ENCODE measurements around the gene SUGCT. TPM values are rescaled to one million over a fixed set of nuclear protein-coding genes. Genes with fewer than 3 reads are reported as not detected.
A peak's percentile ranks its signal among the peaks of the same experiment; 100 is the strongest.

SUGCT gene
- total RNA-seq, 1 donor from 2014 or later, result 11.8 TPM

GRCh38 chr7:40822861-40823260, 688.1 kb downstream of the SUGCT start:
- peak; percentile 93 for DNase-seq (ENCODE audit: low read depth)

GRCh38 chr7:40824461-40824860, 689.7 kb downstream of the SUGCT start:
- DNase-seq (ENCODE audit: low read depth), result no peak

- peak; percentile 87 for DNase-seq (ENCODE audit: low read depth)
Measured at GRCh38 chr7:40826411-40827221, 691.8 kb downstream of the SUGCT start.

- peak; percentile 78 for DNase-seq (ENCODE audit: low read depth)
Measured at GRCh38 chr7:40827222-40828085, 692.6 kb downstream of the SUGCT start.

GRCh38 chr7:40828686-40829600, 694.1 kb downstream of the SUGCT start:
- DNase-seq (ENCODE audit: low read depth), result no peak

- peak; percentile 21 for DNase-seq (ENCODE audit: low read depth)
Measured at GRCh38 chr7:40833191-40833887, 698.5 kb downstream of the SUGCT start.

GRCh38 chr7:40833888-40834234, 699.1 kb downstream of the SUGCT start:
- peak; percentile 31 for DNase-seq (ENCODE audit: low read depth)

GRCh38 chr7:40836218-40836617, 701.4 kb downstream of the SUGCT start:
- DNase-seq (ENCODE audit: low read depth), result peak; percentile 72

- DNase-seq (ENCODE audit: low read depth), result peak; percentile 27
Measured at GRCh38 chr7:40839881-40840280, 705.1 kb downstream of the SUGCT start.

GRCh38 chr7:40840990-40841389, 706.2 kb downstream of the SUGCT start:
- no peak for DNase-seq (ENCODE audit: low read depth)

- DNase-seq (ENCODE audit: low read depth), result no peak
Measured at GRCh38 chr7:40842641-40843040, 707.8 kb downstream of the SUGCT start.

GRCh38 chr7:40843338-40843985, 708.7 kb downstream of the SUGCT start:
- DNase-seq (ENCODE audit: low read depth), result peak; percentile 74

- no peak for DNase-seq (ENCODE audit: low read depth)
Measured at GRCh38 chr7:40845943-40846342, 711.1 kb downstream of the SUGCT start.

- DNase-seq (ENCODE audit: low read depth), result no peak
Measured at GRCh38 chr7:40847921-40848320, 713.1 kb downstream of the SUGCT start.

GRCh38 chr7:40848541-40849221, 713.9 kb downstream of the SUGCT start:
- DNase-seq (ENCODE audit: low read depth), result no peak

- no peak for DNase-seq (ENCODE audit: low read depth)
Measured at GRCh38 chr7:40850017-40850416, 715.2 kb downstream of the SUGCT start.

GRCh38 chr7:40851001-40851400, 716.2 kb downstream of the SUGCT start:
- DNase-seq (ENCODE audit: low read depth), result no peak

GRCh38 chr7:40859076-40859475, 724.3 kb downstream of the SUGCT start:
- no peak for DNase-seq (ENCODE audit: low read depth)

GRCh38 chr7:40859965-40860543, 725.2 kb downstream of the SUGCT start:
- peak; percentile 36 for DNase-seq (ENCODE audit: low read depth)
